C4-2B (cell line): ENCODE measurements around the gene GIPR.

Source experiments
- CTCF ChIP-seq: fragments of 450-650 bp; conservative IDR thresholded peaks from 2 replicates; pipeline ENCODE4 v1.5.1; 2017; ENCODE audit warnings: mild to moderate bottlenecking
- ZFX ChIP-seq: fragments of 450-650 bp; IDR thresholded peaks from 2 replicates; pipeline ENCODE4 v1.6.1; 2017

GRCh38 chr19:45705710-45706415 lies 37.8 kb downstream of the GIPR start:
- no peak for TF ChIP-seq CTCF
- TF ChIP-seq ZFX = no peak
